ENCODE results near the gene SAMHD1. TPM values are rescaled to one million over a fixed set of nuclear protein-coding genes. Genes with fewer than 3 reads are reported as not detected.
"Not testable (repeated sequence)": the region's sequence is repeated elsewhere in the genome, so short reads cannot be mapped to it uniquely, and the experiment has no call there.

Gene SAMHD1
- total RNA-seq, 1 experiment from 2014 or later, result 10.2 TPM

DNA sequence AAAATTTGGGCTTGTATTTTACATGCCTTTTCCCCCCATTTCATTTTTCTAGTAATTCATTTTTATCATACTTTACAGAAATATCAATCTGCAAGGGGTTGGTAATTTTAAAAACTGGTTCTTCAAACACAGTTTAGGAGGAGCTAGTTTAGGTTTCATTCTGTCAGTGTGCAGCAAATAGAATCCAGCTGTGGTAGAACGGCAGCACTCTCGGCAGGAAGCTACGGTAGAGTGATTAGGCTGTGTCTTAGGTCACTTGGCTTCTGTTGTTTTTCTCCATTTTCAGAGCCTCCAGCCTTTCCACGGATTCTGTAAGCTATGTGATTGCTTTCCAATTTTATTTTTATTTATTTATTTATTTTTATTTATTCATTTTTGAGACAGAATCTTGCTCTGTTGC, 42.9 kb downstream of the SAMHD1 start:
- peaks cover 5% of the 10 kb centered on the region for H3K36me3 ChIP-seq (replicated peaks; ENCODE audit: control insufficient read depth, insufficient read depth, low read length)

DNA sequence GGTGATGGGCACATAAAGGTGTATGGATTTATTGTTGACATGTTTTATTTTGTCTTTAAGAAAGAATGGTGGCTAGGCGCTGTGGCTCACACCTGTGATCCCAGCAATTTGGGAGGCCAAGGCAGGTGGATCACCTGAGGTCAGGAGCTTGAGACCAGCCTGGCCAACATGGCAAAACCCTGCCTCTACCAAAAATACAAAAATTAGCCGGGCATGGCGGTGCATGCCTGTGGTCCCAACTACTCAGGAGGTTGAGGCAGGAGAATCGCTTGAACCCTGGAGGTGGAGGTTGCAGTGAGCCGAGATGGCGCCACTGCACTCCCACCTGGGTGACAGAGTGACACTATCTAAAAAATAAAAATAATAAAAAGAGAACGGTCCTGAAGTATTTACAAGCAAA, 45.4 kb downstream of the SAMHD1 start:
- not testable (repeated sequence) for H3K4me3 ChIP-seq (ENCODE audit: insufficient read depth, low read depth, low read length); H3K36me3 ChIP-seq (replicated peaks; ENCODE audit: control insufficient read depth, insufficient read depth, low read length); DNase-seq

More for the DNA sequence above, 42.9 kb downstream of the SAMHD1 start:
- no peak overlapping the region for H3K4me3 ChIP-seq (ENCODE audit: insufficient read depth, low read depth, low read length)
- H3K27me3 ChIP-seq (ENCODE audit: control insufficient read depth, insufficient read depth, low read length), result no peaks in the 10 kb centered on the region
- no peak for DNase-seq

DNA sequence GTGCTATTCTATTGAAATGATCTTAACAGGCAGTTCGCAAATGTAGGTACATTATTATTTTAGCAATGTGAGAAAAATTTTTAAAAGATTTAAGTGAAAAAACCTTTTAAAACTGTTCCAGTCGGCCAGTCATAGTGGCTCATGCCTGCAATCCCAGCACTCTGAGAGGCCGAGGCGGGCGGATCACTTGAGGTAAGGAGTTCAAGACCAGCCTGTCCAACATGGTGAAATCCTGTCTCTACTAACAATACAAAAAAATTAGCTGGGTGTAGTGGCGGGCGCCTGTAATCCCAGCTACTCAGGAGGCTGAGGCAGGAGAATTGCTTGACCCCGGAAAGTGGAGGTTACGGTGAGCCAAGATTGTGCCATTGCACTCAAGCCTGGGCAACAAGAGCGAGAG, 45.9 kb downstream of the SAMHD1 start:
- not testable (repeated sequence) for H3K4me3 ChIP-seq (ENCODE audit: insufficient read depth, low read depth, low read length); H3K36me3 ChIP-seq (replicated peaks; ENCODE audit: control insufficient read depth, insufficient read depth, low read length); H3K27me3 ChIP-seq (ENCODE audit: control insufficient read depth, insufficient read depth, low read length); DNase-seq

More for the DNA sequence above, 45.4 kb downstream of the SAMHD1 start:
- not testable (repeated sequence) for H3K27me3 ChIP-seq (ENCODE audit: control insufficient read depth, insufficient read depth, low read length)

DNA sequence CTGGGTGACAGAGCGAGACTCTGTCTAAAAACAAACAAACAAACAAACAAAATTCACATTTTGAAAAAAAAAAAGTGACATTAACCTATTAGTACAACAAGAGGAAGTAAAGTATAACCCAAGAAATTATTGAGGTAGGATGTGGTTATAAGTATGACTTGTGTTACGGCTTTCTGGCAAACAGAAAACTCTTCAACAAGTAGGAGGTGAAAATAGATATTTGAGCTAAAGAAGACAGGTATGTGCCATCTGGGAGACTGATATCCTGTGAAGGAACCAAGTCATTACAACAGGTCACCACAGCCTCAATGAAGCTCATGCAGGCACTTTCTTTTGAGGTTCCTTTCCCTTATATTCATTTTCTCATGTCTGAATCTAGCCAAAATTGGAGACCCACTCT, 46.8 kb downstream of the SAMHD1 start:
- DNase-seq, result no peak
- H3K36me3 ChIP-seq (replicated peaks; ENCODE audit: control insufficient read depth, insufficient read depth, low read length), result peaks cover 9% of the 10 kb centered on the region
- no peaks in the 10 kb centered on the region for H3K27me3 ChIP-seq (ENCODE audit: control insufficient read depth, insufficient read depth, low read length)
- no peak overlapping the region for H3K4me3 ChIP-seq (ENCODE audit: insufficient read depth, low read depth, low read length)

DNA sequence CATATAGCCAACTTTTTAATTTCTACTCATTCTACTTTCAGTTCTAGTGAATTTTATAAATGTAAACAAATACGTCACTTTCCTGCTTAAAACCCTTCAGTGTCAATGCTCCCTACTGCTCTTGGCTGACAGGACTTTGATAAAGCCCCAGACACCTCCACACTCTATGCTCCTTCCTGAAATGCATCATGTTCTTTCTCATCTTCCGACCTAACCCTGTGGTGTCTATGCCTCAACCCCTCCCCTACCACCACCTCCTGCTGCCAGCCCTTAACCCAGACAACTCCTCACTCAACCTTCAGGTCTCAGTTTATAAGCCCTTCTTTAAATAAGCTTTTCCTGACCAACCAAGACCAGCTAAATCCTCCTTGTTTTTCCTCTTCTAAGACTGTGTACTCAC, 56.5 kb downstream of the SAMHD1 start:
- Histone ChIP-seq H3K36me3 (replicated peaks; ENCODE audit: control insufficient read depth, insufficient read depth, low read length) (peaks cover 22% of the 10 kb centered on the region), H3K27me3 (ENCODE audit: control insufficient read depth, insufficient read depth, low read length) (no peaks in the 10 kb centered on the region), H3K4me3 (ENCODE audit: insufficient read depth, low read depth, low read length) (no peak overlapping the region)
- no peak for DNase-seq

DNA sequence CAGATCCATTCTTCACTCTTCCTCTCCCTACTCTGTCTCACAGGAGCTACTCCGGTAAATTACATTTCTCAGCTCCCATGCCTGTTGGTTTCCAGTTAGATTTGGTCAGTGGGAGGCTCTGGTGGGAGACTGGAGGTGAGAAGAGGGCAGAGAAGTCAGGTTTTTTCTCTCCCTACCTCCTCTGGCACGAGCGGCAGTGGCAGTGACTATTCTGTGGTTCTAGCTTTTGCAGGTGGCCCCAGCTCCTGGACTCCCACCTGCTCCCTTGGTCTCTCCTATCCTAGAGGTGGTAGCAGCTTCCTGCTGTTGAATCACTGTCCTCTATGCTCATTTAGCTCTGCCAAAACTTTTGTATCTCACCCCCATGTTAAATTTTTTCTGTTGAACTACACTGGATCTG, 57.7 kb downstream of the SAMHD1 start:
- peaks cover 22% of the 10 kb centered on the region for H3K36me3 ChIP-seq (replicated peaks; ENCODE audit: control insufficient read depth, insufficient read depth, low read length)
- no peak for DNase-seq

DNA sequence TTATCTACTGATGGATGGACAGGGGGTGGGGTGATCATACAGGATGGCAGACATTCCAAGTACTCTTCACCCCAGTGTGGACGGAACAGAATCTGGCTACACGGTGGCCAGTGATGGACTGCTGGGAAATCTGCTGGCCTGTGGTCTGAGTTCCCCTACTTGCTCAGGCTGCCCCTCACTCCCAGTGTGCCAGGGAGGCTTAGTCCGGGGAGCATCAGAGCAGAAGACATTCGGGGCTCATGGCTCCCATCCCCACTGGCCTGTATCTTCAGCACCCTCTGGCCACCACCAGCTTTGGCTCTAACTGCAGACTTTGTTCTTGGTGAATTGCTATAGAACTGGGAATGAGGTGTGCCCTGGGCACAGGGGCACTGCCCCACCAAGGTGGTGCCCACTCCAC, 60.3 kb downstream of the SAMHD1 start:
- no peak overlapping the region for H3K4me3 ChIP-seq (ENCODE audit: insufficient read depth, low read depth, low read length)
- no peak for DNase-seq
- no peaks in the 10 kb centered on the region for H3K27me3 ChIP-seq (ENCODE audit: control insufficient read depth, insufficient read depth, low read length)
- H3K36me3 ChIP-seq (replicated peaks; ENCODE audit: control insufficient read depth, insufficient read depth, low read length), result peaks cover 17% of the 10 kb centered on the region

More for the DNA sequence above, 57.7 kb downstream of the SAMHD1 start:
- H3K27me3 ChIP-seq (ENCODE audit: control insufficient read depth, insufficient read depth, low read length), result no peaks in the 10 kb centered on the region
- no peak overlapping the region for H3K4me3 ChIP-seq (ENCODE audit: insufficient read depth, low read depth, low read length)

DNA sequence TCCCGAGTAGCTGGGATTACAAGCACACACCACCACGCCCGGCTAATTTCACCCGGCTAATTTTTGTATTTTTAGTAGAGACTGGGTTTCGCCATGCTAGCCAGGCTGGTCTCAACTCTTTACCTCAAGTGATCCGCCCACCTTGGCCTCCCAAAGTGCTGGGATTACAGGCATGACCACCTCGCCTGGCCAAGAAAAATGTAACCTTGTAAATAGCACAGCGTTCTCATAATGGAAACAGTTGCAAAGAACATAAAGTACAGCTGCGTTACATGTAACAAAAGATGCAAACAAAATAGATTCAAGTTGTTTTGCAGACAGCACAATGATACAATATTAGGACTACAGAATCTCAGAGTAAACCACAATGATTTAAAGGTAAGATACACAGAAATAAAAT, 60.9 kb downstream of the SAMHD1 start:
- Histone ChIP-seq H3K27me3 (ENCODE audit: control insufficient read depth, insufficient read depth, low read length) (no peaks in the 10 kb centered on the region), H3K4me3 (ENCODE audit: insufficient read depth, low read depth, low read length) (no peak overlapping the region), H3K36me3 (replicated peaks; ENCODE audit: control insufficient read depth, insufficient read depth, low read length) (peaks cover 17% of the 10 kb centered on the region)
- no peak for DNase-seq

DNA sequence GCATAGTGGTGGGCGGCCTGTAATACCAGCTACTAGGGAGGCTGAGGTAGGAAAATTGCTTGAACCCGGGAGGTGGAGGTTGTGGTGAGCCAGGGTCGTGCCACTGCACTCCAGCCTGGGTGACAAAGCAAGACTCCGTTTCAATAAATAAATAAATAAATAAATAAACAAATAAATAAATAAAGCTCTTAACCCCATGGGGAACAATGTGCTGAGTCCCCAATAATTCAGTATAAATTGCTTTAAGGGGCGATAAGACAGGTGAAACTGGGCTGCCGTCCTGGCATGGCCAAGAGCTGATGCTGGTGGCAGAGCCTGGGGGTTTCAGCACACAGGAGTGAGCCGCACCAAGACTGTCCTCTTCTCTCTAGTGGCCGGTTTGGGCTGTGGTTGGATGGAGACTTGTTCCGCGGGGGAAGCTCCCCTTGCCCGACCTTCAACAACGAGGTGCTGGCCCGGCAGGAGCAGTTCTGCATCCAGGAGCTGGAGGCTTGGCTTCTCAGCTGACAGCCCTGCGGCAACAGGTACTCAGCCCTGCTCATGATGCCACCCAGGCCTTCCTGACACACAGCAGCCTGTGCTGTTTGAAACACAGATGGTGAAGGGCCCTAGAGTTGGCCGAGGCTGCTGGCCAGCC, 62.5 kb downstream of the SAMHD1 start:
- no peak for DNase-seq
- no peak overlapping the region for H3K4me3 ChIP-seq (ENCODE audit: insufficient read depth, low read depth, low read length)
- H3K27me3 ChIP-seq (ENCODE audit: control insufficient read depth, insufficient read depth, low read length), result no peaks in the 10 kb centered on the region
- H3K36me3 ChIP-seq (replicated peaks; ENCODE audit: control insufficient read depth, insufficient read depth, low read length), result peaks cover 12% of the 10 kb centered on the region

DNA sequence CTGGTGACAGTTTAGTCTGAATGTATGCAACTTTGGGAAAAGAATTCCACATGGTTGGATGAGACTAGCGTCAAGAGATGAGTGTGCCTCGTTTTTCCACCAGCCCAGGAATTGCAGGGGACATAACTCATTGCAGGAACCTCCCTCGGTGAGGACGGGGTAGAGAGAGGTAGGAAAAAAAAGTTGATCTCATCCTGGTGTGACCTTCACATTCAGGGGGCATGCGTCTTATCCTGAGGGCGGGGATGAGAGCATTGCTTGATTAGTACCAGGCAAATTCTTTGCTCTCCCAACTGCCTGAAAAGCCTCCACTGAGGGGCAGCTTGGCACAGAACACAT, 63.8 kb downstream of the SAMHD1 start:
- no peak for DNase-seq
- H3K27me3 ChIP-seq (ENCODE audit: control insufficient read depth, insufficient read depth, low read length), result no peaks in the 10 kb centered on the region
- H3K4me3 ChIP-seq (ENCODE audit: insufficient read depth, low read depth, low read length), result no peak overlapping the region
- peaks cover 7% of the 10 kb centered on the region for H3K36me3 ChIP-seq (replicated peaks; ENCODE audit: control insufficient read depth, insufficient read depth, low read length)

DNA sequence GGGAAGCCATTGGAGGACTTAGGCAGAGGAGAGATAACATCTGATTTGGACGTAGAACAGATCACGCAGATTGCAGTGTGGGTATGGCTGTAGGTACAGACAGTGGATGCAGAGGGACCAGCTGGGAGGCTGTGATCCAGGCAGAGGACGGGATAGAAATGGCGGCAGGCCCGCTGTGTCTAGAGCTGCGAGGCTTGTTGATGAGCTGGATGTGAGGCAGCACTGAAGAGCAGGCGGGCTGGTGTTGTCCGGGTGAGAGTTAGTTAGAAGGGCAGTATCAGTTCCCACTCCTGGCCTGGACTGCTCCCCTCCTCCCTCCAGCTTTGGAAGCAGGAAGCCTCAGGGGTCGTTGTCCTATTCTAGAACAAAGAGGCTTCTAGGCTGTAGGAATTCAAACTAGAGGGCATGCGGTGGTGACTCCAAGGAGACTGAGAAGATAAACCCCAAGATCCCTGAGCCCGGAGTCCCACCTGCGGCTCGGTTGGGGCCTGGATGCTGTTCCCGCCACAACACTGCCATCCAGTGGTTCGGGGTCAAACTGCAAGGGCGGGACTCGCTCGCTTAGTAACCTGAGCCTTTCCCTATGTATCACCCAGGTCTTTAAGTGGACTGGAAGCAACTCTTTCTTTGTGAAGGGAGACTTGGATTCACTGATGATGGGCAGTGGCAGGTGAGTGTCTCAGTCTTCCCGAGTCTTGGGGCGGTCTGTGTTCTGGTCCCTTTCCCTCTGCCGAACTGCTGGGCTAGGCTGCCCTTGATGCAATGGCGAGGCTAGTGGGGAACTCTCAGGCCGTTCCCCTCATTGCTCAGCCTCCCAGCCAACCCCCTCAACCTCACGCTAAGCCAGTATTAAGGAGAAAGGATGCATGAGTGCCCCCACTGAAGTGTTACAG, 64.4 kb downstream of the SAMHD1 start:
- H3K36me3 ChIP-seq (replicated peaks; ENCODE audit: control insufficient read depth, insufficient read depth, low read length), result peaks cover 4% of the 10 kb centered on the region
- DNase-seq, result peak; percentile 92
- H3K27me3 ChIP-seq (ENCODE audit: control insufficient read depth, insufficient read depth, low read length), result no peaks in the 10 kb centered on the region
- H3K4me3 ChIP-seq (ENCODE audit: insufficient read depth, low read depth, low read length), result no peak overlapping the region

DNA sequence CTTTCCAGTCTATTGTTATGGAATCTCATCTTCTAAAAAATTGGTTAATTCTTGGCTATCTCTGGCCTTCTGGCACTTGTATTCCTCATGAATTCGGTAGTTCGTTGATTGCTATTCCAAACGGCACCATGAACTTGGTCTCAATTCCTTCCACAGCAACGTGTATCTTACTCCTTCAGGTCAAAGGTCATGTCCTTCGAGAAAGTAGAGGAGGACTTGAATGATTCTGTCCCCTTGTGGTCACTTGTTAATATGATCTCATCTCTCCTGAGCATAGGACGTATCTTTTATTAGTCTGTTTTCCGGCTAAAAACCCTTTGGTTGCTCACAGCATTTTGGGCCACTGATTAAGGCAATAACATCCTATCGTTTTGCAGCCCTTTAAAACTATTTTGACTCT, 66.2 kb downstream of the SAMHD1 start:
- no peak overlapping the region for H3K4me3 ChIP-seq (ENCODE audit: insufficient read depth, low read depth, low read length)
- DNase-seq, result no peak

DNA sequence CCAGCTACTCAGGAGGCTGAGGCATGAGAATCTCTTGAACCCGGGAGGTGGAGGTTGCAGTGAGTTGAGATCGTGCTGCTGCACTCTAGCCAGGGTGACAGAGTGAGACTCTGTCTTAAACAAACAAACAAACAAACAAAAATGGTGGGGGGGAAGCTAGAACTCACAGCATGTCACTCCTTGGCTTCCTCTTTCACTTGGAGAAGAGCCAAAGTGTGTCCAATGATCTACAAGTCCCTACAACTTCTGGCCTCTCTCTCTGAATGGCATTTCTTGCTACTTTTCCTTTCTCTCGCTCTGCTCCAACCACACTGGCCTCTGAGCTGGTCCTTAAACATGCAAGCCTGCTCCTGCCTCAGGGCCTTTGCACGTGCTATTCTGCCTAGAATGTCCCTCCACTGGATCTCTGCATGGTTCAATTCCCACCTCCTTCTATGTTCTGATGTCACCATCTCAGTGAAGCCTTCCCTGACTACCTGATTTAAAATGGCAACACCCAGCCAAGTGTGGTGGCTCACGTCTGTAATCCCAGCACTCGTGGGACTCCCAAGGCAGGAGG, 67.5 kb downstream of the SAMHD1 start:
- Histone ChIP-seq H3K36me3 (replicated peaks; ENCODE audit: control insufficient read depth, insufficient read depth, low read length) (no peaks in the 10 kb centered on the region), H3K4me3 (ENCODE audit: insufficient read depth, low read depth, low read length) (no peak overlapping the region), H3K27me3 (ENCODE audit: control insufficient read depth, insufficient read depth, low read length) (no peaks in the 10 kb centered on the region)
- no peak for DNase-seq

More for the DNA sequence above, 66.2 kb downstream of the SAMHD1 start:
- Histone ChIP-seq H3K27me3 (ENCODE audit: control insufficient read depth, insufficient read depth, low read length) (no peaks in the 10 kb centered on the region), H3K36me3 (replicated peaks; ENCODE audit: control insufficient read depth, insufficient read depth, low read length) (no peaks in the 10 kb centered on the region)

DNA sequence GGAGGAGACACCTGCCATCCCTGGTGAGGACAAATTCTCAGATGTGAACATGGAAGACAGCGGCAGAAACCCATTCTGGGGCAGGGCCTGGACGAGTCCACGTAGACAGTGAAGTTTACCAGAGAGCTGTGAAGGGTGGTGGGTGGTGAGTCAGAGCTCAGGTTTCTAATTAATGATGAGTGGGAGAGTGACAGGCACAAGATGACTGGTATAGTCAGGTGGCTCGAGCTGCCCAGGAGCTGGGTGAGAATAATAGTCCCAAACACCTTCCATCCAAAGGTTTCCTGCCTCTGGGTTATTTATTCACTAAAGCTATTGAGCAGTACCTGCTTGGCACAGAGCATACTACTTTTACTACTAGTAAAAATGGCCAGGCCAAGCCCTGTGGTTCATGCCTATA, 69.6 kb downstream of the SAMHD1 start:
- Histone ChIP-seq H3K27me3 (ENCODE audit: control insufficient read depth, insufficient read depth, low read length) (no peaks in the 10 kb centered on the region), H3K4me3 (ENCODE audit: insufficient read depth, low read depth, low read length) (no peak overlapping the region), H3K36me3 (replicated peaks; ENCODE audit: control insufficient read depth, insufficient read depth, low read length) (no peaks in the 10 kb centered on the region)
- DNase-seq, result no peak

DNA sequence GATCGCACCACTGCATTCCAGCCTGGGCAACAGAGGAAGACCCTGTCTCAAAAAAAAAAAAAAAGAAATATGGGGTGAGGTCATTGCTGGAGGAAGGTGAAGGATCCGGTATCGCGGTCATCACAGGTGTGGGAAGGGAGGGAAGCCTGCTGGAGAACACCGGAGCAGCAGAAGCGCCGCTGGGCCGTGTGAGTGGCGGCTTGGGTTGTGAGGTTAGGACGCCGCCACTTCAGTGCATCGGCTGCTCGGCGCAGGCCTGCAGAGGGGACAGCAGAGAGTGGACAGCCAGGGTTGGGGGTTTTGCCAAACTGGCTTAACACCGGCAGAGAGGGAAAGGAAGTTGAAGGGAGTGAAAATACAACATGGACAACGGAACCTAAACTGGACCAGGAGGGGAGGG, 70.2 kb downstream of the SAMHD1 start:
- Histone ChIP-seq H3K27me3 (ENCODE audit: control insufficient read depth, insufficient read depth, low read length) (no peaks in the 10 kb centered on the region), H3K36me3 (replicated peaks; ENCODE audit: control insufficient read depth, insufficient read depth, low read length) (no peaks in the 10 kb centered on the region), H3K4me3 (ENCODE audit: insufficient read depth, low read depth, low read length) (no peak overlapping the region)
- no peak for DNase-seq

All from H7 (cell line).